Smooth muscle cell (in vitro differentiated cells): ENCODE data around the gene PRKAR1B. TPM values are rescaled to one million over a fixed set of nuclear protein-coding genes. Genes with fewer than 3 reads are reported as not detected.
A peak's percentile ranks its signal among the peaks of the same experiment; 100 is the strongest.

Experiments used
- DNase-seq: peaks from one replicate; lab custom pipeline; 2025; ENCODE audit not compliant: unreplicated experiment; lab: John Stamatoyannopoulos, UW
- H2AFZ ChIP-seq: fragments of 200-600 bp; sonication (generic); 2 replicates; pipeline ENCODE4 v1.6.0; 2016; ENCODE audit warnings: antibody characterized with exemption, low read depth, mild to moderate bottlenecking
- H3F3A ChIP-seq: fragments of 200-600 bp; sonication (generic); 2 replicates; pipeline ENCODE4 v1.6.0; 2017; ENCODE audit warnings: antibody characterized with exemption, low read depth
- H3K27ac ChIP-seq: fragments of 200-600 bp; sonication (generic); 2 replicates; pipeline ENCODE4 v1.5.1; 2016; ENCODE audit warnings: low read depth, mild to moderate bottlenecking
- H3K27me3 ChIP-seq: fragments of 200-600 bp; sonication (generic); 2 replicates; pipeline ENCODE4 v1.6.1; 2016; ENCODE audit warnings: low read depth, mild to moderate bottlenecking
- H3K36me3 ChIP-seq: fragments of 200-600 bp; sonication (generic); 2 replicates; pipeline ENCODE4 v1.5.1; 2016; ENCODE audit warnings: low read depth
- H3K4me1 ChIP-seq: fragments of 200-600 bp; sonication (generic); 2 replicates; pipeline ENCODE4 v1.5.1; 2016; ENCODE audit warnings: low read depth
- H3K4me2 ChIP-seq: fragments of 200-600 bp; sonication (generic); 2 replicates; pipeline ENCODE4 v1.6.0; 2016; ENCODE audit warnings: mild to moderate bottlenecking
- H3K4me3 ChIP-seq: fragments of 200-600 bp; sonication (generic); 2 replicates; pipeline ENCODE4 v1.5.1; 2016; ENCODE audit warnings: mild to moderate bottlenecking
- H3K79me2 ChIP-seq: fragments of 200-600 bp; sonication (generic); 2 replicates; pipeline ENCODE4 v1.6.0; 2016; ENCODE audit warnings: low read depth, mild to moderate bottlenecking
- H3K9ac ChIP-seq: fragments of 200-600 bp; sonication (generic); 2 replicates; pipeline ENCODE4 v1.6.0; 2016; ENCODE audit warnings: low read depth
- H3K9me3 ChIP-seq: fragments of 200-600 bp; sonication (generic); replicated peaks from 2 replicates; pipeline ENCODE4 v1.5.1; 2016; ENCODE audit warnings: low read depth
- H4K20me1 ChIP-seq: fragments of 200-600 bp; sonication (generic); 2 replicates; pipeline ENCODE4 v1.6.0; 2016; ENCODE audit warnings: low read depth
- CTCF ChIP-seq: fragments of 200-600 bp; sonication (generic); IDR thresholded peaks from 2 replicates; pipeline ENCODE4 v1.5.1; 2017; ENCODE audit warnings: borderline replicate concordance, mild to moderate bottlenecking, antibody characterized with exemption; ENCODE audit not compliant: insufficient read depth, poor library complexity, severe bottlenecking
- WGBS: methylation state at CpG from one replicate; pipeline ENCODE4 v1.1.7; 2016; ENCODE audit warnings: low lambda C conversion rate; 5-methylcytosine and 5-hydroxymethylcytosine counted together
- polyA plus RNA-seq: library from polyadenylated mRNA; unstranded; fragments of >200 nt; fragmentation: Nextera tagmentation; extraction: Ambion mirVana; gene quantifications from 2 replicates; pipeline ENCODE4 v1.2.1, GENCODE V29; 2016
- total RNA-seq: library from RNA; depleted of rRNA; stranded (reverse); fragments of >200 nt; gene quantifications from 2 replicates; pipeline ENCODE4 v1.2.3, GENCODE V29; 2014

The PRKAR1B gene
- total and polyA plus RNA-seq, 2 experiments from 2014 or later = 5.3 to 10.1 TPM

GRCh38 chr7:503575-504111 is 223.4 kb downstream of the PRKAR1B start:
- H3K9ac ChIP-seq = no peak overlapping the region
- H3K4me2 ChIP-seq = no peak overlapping the region
- peaks cover 1% of the 10 kb centered on the region for H3K36me3 ChIP-seq
- peaks cover 98% of the 10 kb centered on the region for H4K20me1 ChIP-seq
- peak overlapping the region; percentile 38 for H3K27ac ChIP-seq
- H3K27me3 ChIP-seq = no peaks in the 10 kb centered on the region
- H3K4me1 ChIP-seq = no peaks in the 10 kb centered on the region
- no peak overlapping the region for H3K4me3 ChIP-seq
- no peak overlapping the region for H2AFZ ChIP-seq
- no peak for DNase-seq
- no peak for TF ChIP-seq CTCF
- H3F3A ChIP-seq = peaks cover 26% of the 10 kb centered on the region
- WGBS = 75% methylated on average over 19 of the region's 20 CpGs
- peaks cover 36% of the 10 kb centered on the region for H3K79me2 ChIP-seq
- no peaks in the 10 kb centered on the region for H3K9me3 ChIP-seq

GRCh38 chr7:502296-502695 is 224.8 kb downstream of the PRKAR1B start:
- Histone ChIP-seq H3K9ac (no peak overlapping the region), H4K20me1 (peaks cover 96% of the 10 kb centered on the region), H3K9me3 (no peaks in the 10 kb centered on the region), H3K4me2 (no peak overlapping the region), H3K4me3 (no peak overlapping the region), H2AFZ (no peak overlapping the region), H3K27me3 (no peaks in the 10 kb centered on the region), H3K27ac (no peak overlapping the region), H3K36me3 (peaks cover 10% of the 10 kb centered on the region), H3K79me2 (peaks cover 26% of the 10 kb centered on the region), H3F3A (peaks cover 30% of the 10 kb centered on the region), H3K4me1 (no peaks in the 10 kb centered on the region)
- 97% methylated on average over 13 of the region's 13 CpGs for WGBS
- no peak for TF ChIP-seq CTCF
- no peak for DNase-seq

- H3K4me1 ChIP-seq = no peaks in the 10 kb centered on the region
- peaks cover 10% of the 10 kb centered on the region for H3K36me3 ChIP-seq
- no peak overlapping the region for H3K4me3 ChIP-seq
- H3F3A ChIP-seq = peaks cover 30% of the 10 kb centered on the region
- H3K9me3 ChIP-seq = no peaks in the 10 kb centered on the region
- H3K79me2 ChIP-seq = peaks cover 18% of the 10 kb centered on the region
- no peak overlapping the region for H3K4me2 ChIP-seq
- no peak overlapping the region for H3K9ac ChIP-seq
- no peak for TF ChIP-seq CTCF
- H4K20me1 ChIP-seq = peaks cover 96% of the 10 kb centered on the region
- H3K27ac ChIP-seq = no peak overlapping the region
- DNase-seq = no peak
- H3K27me3 ChIP-seq = no peaks in the 10 kb centered on the region
- H2AFZ ChIP-seq = no peak overlapping the region
- 94% methylated on average over 7 of the region's 7 CpGs for WGBS
Measured at GRCh38 chr7:501526-501925, 225.6 kb downstream of the PRKAR1B start.
